Medulla oblongata (tissue), 1 donor: ENCODE data around the gene BAHCC1.
A peak's percentile ranks its signal among the peaks of the same experiment; 100 is the strongest.

ENCODE experiments used
- DNase-seq: peaks from one replicate; pipeline ENCODE4 v3.0.0-alpha.2; 2015; ENCODE audit errors: extremely low spot score

BAHCC1 gene

GRCh38 chr17:81427173-81428120, 32.2 kb downstream of the BAHCC1 start:
- DNase-seq = peak; percentile 81

GRCh38 chr17:81428121-81428515, 32.9 kb downstream of the BAHCC1 start:
- DNase-seq = peak; percentile 67

- DNase-seq = no peak
Measured at GRCh38 chr17:81428516-81428915, 33.3 kb downstream of the BAHCC1 start.

- peak; percentile 88 for DNase-seq
Measured at GRCh38 chr17:81428948-81429774, 33.9 kb downstream of the BAHCC1 start.

GRCh38 chr17:81429821-81430551, 34.7 kb downstream of the BAHCC1 start:
- no peak for DNase-seq

GRCh38 chr17:81431545-81432482, 36.6 kb downstream of the BAHCC1 start:
- DNase-seq = no peak

GRCh38 chr17:81432941-81433340, 37.7 kb downstream of the BAHCC1 start:
- peak; percentile 49 for DNase-seq

- DNase-seq = no peak
Measured at GRCh38 chr17:81433656-81434055, 38.4 kb downstream of the BAHCC1 start.

- DNase-seq = no peak
Measured at GRCh38 chr17:81434072-81434471, 38.8 kb downstream of the BAHCC1 start.

- DNase-seq = no peak
Measured at GRCh38 chr17:81434681-81435417, 39.6 kb downstream of the BAHCC1 start.

- DNase-seq = no peak
Measured at GRCh38 chr17:81435652-81436293, 40.5 kb downstream of the BAHCC1 start.

- no peak for DNase-seq
Measured at GRCh38 chr17:81436294-81436849, 41.1 kb downstream of the BAHCC1 start.

GRCh38 chr17:81437191-81437651, 42.0 kb downstream of the BAHCC1 start:
- no peak for DNase-seq

- peak; percentile 29 for DNase-seq
Measured at GRCh38 chr17:81438007-81438659, 42.9 kb downstream of the BAHCC1 start.

GRCh38 chr17:81438688-81439087, 43.4 kb downstream of the BAHCC1 start:
- no peak for DNase-seq

- DNase-seq = no peak
Measured at GRCh38 chr17:81440051-81440471, 44.8 kb downstream of the BAHCC1 start.

GRCh38 chr17:81440511-81441244, 45.4 kb downstream of the BAHCC1 start:
- DNase-seq = no peak

GRCh38 chr17:81442791-81443190, 47.5 kb downstream of the BAHCC1 start:
- no peak for DNase-seq
